ENCODE measurements around the gene PLSCR1. TPM values are rescaled to one million over a fixed set of nuclear protein-coding genes. Genes with fewer than 3 reads are reported as not detected.
"Not testable (repeated sequence)": the region's sequence is repeated elsewhere in the genome, so short reads cannot be mapped to it uniquely, and the experiment has no call there.

PLSCR1 gene
- polyA plus RNA-seq, 1 experiment: 40.4 TPM

- no peak for TF ChIP-seq CTCF (IDR thresholded peaks at IDR 0.05; ENCODE audit: low read depth, low read length)
- Histone ChIP-seq H3K27ac (ENCODE audit: low read depth, low read length) (no peak overlapping the region), H3K9me3 (ENCODE audit: control insufficient read depth, insufficient read depth, low read length) (no peaks in the 10 kb centered on the region), H3K4me3 (ENCODE audit: low read depth, low read length) (no peak overlapping the region), H3K27me3 (ENCODE audit: control insufficient read depth, insufficient read depth, low read length) (no peaks in the 10 kb centered on the region)
- DNase-seq (ENCODE audit: low read depth, low spot score): no peak
- ChIA-PET CTCF (no interaction called here), POLR2A (no interaction called here)
These were observed 19.4 kb downstream of the PLSCR1 start for GRCh38 chr3:146524961-146525360.

- no peak for DNase-seq (ENCODE audit: low read depth, low spot score)
- POLR2A ChIA-PET: no interaction called here
- H3K9me3 ChIP-seq (ENCODE audit: control insufficient read depth, insufficient read depth, low read length): no peaks in the 10 kb centered on the region
- CTCF ChIA-PET: no interaction called here
- TF ChIP-seq CTCF (IDR thresholded peaks at IDR 0.05; ENCODE audit: low read depth, low read length): no peak
- H3K4me3 ChIP-seq (ENCODE audit: low read depth, low read length): no peak overlapping the region
- no peaks in the 10 kb centered on the region for H3K27me3 ChIP-seq (ENCODE audit: control insufficient read depth, insufficient read depth, low read length)
- no peak overlapping the region for H3K27ac ChIP-seq (ENCODE audit: low read depth, low read length)
These were observed 20.9 kb downstream of the PLSCR1 start for GRCh38 chr3:146523531-146523930.

- DNase-seq (ENCODE audit: low read depth, low spot score); H3K4me3 ChIP-seq (ENCODE audit: low read depth, low read length); H3K27ac ChIP-seq (ENCODE audit: low read depth, low read length); H3K27me3 ChIP-seq (ENCODE audit: control insufficient read depth, insufficient read depth, low read length); H3K9me3 ChIP-seq (ENCODE audit: control insufficient read depth, insufficient read depth, low read length): not testable (repeated sequence)
- ChIA-PET CTCF (interaction anchor here (1.1 kb wide), 1 partner anchor 333 kb away, joined by 3 read pairs; no protein-coding TSS in a partner anchor), POLR2A (interaction anchor here (1.0 kb wide), 1 partner anchor 21 kb away, joined by 3 read pairs; no protein-coding TSS in a partner anchor)
These were observed 21.9 kb downstream of the PLSCR1 start for GRCh38 chr3:146522174-146523158.

- Histone ChIP-seq H3K4me3 (ENCODE audit: low read depth, low read length) (no peak overlapping the region), H3K27me3 (ENCODE audit: control insufficient read depth, insufficient read depth, low read length) (no peaks in the 10 kb centered on the region), H3K9me3 (ENCODE audit: control insufficient read depth, insufficient read depth, low read length) (no peaks in the 10 kb centered on the region), H3K27ac (ENCODE audit: low read depth, low read length) (no peak overlapping the region)
- DNase-seq (ENCODE audit: low read depth, low spot score): peak; percentile 45
- ChIA-PET CTCF (interaction anchor here (1.1 kb wide), 1 partner anchor 331 kb away, joined by 3 read pairs; no protein-coding TSS in a partner anchor), POLR2A (interaction anchor here (0.6 to 1.0 kb wide), 2 partner anchors 22 to 30 kb away, joined by 3 to 4 read pairs; no protein-coding TSS in a partner anchor)
- no peak for TF ChIP-seq CTCF (IDR thresholded peaks at IDR 0.05; ENCODE audit: low read depth, low read length)
These were observed 23.0 kb downstream of the PLSCR1 start for GRCh38 chr3:146521394-146521793.

GRCh38 chr3:146519810-146520209, 24.6 kb downstream of the PLSCR1 start:
- Histone ChIP-seq H3K4me3 (ENCODE audit: low read depth, low read length) (no peak overlapping the region), H3K27me3 (ENCODE audit: control insufficient read depth, insufficient read depth, low read length) (no peaks in the 10 kb centered on the region), H3K27ac (ENCODE audit: low read depth, low read length) (no peak overlapping the region), H3K9me3 (ENCODE audit: control insufficient read depth, insufficient read depth, low read length) (no peaks in the 10 kb centered on the region)
- DNase-seq (ENCODE audit: low read depth, low spot score): no peak
- POLR2A ChIA-PET: no interaction called here
- CTCF ChIA-PET: no interaction called here
- no peak for TF ChIP-seq CTCF (IDR thresholded peaks at IDR 0.05; ENCODE audit: low read depth, low read length)
